ENCODE measurements around the gene PDE1A. TPM values are rescaled to one million over a fixed set of nuclear protein-coding genes. Genes with fewer than 3 reads are reported as not detected.

Gene PDE1A
- total RNA-seq, 1 donor from 2014 or later, result 5.2 TPM

DNA sequence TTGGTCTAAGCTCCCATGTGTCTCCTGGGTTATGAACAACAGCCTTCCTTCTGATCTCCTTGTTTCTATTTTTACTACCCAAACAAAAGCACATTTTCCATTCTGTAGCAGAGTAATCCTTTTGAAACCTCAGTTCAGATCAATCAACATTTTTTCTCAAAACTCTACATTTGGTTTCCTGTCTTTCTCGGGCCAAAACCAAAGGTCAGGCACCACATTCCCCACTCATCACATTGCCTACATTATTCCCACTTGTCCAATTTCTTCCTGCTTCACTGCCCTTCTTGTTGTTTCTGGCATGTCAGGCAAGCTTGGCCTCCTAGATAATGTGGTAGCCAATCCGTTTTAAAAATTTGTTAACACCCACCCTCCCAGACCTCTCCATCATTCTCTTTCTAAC is 244.4 kb downstream of the PDE1A start:
- Histone ChIP-seq H3K4me3 (no peak overlapping the region), H3K36me3 (no peaks in the 10 kb centered on the region), H3K27me3 (ENCODE audit: low read depth) (no peaks in the 10 kb centered on the region), H3K4me1 (no peaks in the 10 kb centered on the region), H3K27ac (no peak overlapping the region), H3K9me3 (no peaks in the 10 kb centered on the region)
- TF ChIP-seq CTCF (IDR thresholded peaks at IDR 0.05), result no peak
- ATAC-seq, result no peak
- DNase-seq, result no peak
- intact Hi-C loops (cut with DNase I), result no loop called here

- Histone ChIP-seq H3K4me3 (no peak overlapping the region), H3K27ac (no peak overlapping the region), H3K27me3 (ENCODE audit: low read depth) (no peaks in the 10 kb centered on the region), H3K9me3 (no peaks in the 10 kb centered on the region), H3K36me3 (no peaks in the 10 kb centered on the region), H3K4me1 (no peaks in the 10 kb centered on the region)
- ATAC-seq (no peak), DNase-seq (no peak)
- TF ChIP-seq CTCF (IDR thresholded peaks at IDR 0.05), result no peak
- intact Hi-C loops (cut with DNase I), result no loop called here
Measured at GRCh38 chr2:182181381-182181780, 245.5 kb downstream of the PDE1A start.

- Histone ChIP-seq H3K27ac (no peak overlapping the region), H3K27me3 (ENCODE audit: low read depth) (no peaks in the 10 kb centered on the region), H3K9me3 (no peaks in the 10 kb centered on the region), H3K4me3 (no peak overlapping the region), H3K36me3 (no peaks in the 10 kb centered on the region), H3K4me1 (no peaks in the 10 kb centered on the region)
- TF ChIP-seq CTCF (IDR thresholded peaks at IDR 0.05), result no peak
- intact Hi-C loops (cut with DNase I), result no loop called here
- ATAC-seq, result no peak
- no peak for DNase-seq
Measured at GRCh38 chr2:182179176-182179575, 247.7 kb downstream of the PDE1A start.

GRCh38 chr2:182173944-182174622 is 252.8 kb downstream of the PDE1A start:
- DNase-seq (no peak), ATAC-seq (no peak)
- Histone ChIP-seq H3K9me3 (no peaks in the 10 kb centered on the region), H3K4me3 (no peak overlapping the region), H3K36me3 (no peaks in the 10 kb centered on the region), H3K27me3 (ENCODE audit: low read depth) (no peaks in the 10 kb centered on the region), H3K4me1 (no peaks in the 10 kb centered on the region), H3K27ac (no peak overlapping the region)
- intact Hi-C loops (cut with DNase I), result no loop called here
- no peak for TF ChIP-seq CTCF (IDR thresholded peaks at IDR 0.05)

DNA sequence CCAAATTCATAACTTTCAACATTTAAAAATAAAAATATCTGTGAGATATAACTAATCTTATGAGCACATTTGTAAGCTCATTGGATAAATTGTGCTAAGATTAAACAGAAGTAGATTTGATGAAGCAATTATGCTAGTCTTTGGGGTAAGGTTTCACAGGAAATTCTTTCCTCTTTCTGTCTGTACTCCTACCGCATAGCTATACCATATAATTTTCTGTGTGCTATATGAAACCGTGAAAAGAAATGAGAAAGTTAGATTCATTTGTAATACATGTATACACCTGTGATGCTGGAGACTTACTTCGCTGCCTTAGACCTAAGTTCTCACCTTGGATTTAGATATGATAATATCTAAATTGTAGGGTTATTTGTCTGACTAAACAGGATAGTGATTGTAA is 256.5 kb downstream of the PDE1A start:
- intact Hi-C loops (cut with DNase I), result no loop called here
- no peak for TF ChIP-seq CTCF (IDR thresholded peaks at IDR 0.05)
- Histone ChIP-seq H3K27me3 (ENCODE audit: low read depth) (no peaks in the 10 kb centered on the region), H3K36me3 (no peaks in the 10 kb centered on the region), H3K4me1 (no peaks in the 10 kb centered on the region), H3K9me3 (no peaks in the 10 kb centered on the region), H3K4me3 (no peak overlapping the region), H3K27ac (no peak overlapping the region)
- no peak for DNase-seq
- no peak for ATAC-seq
